Heart right ventricle (tissue), 16 donors: ENCODE data around the gene TMEM205. TPM values are rescaled to one million over a fixed set of nuclear protein-coding genes. Genes with fewer than 3 reads are reported as not detected.
"Not testable (repeated sequence)": the region's sequence is repeated elsewhere in the genome, so short reads cannot be mapped to it uniquely, and the experiment has no call there.

Experiments
- ATAC-seq, 8 donors: fragments of 200-7000 bp; cut with Tn5 transposase; one replicate each; pipeline ENCODE4 v1.9.1; 2020; ENCODE audit warnings: mild to moderate bottlenecking in 8 of 8, moderate library complexity in 8 of 8, moderate number of reproducible peaks in 1 of 8
- DNase-seq, 2 donors: peaks; one replicate each; pipeline ENCODE4 v3.0.0-alpha.2; 2020
- H3K27ac ChIP-seq, 10 donors: fragments of 200-600 bp; sonication (generic) in 2 of 10; one replicate each; pipeline versions ENCODE4 v1.5.0 to v1.8.0; 2020 to 2022; ENCODE audit warnings: mild to moderate bottlenecking in 3 of 10
- H3K27me3 ChIP-seq, 7 donors: fragments of 200-600 bp; one replicate each; pipeline ENCODE4 v1.8.0; 2021 to 2022; ENCODE audit warnings: mild to moderate bottlenecking in 2 of 7
- H3K36me3 ChIP-seq, 9 donors: fragments of 200-600 bp; sonication (generic) in 1 of 9; one replicate each; pipeline versions ENCODE4 v1.5.0 to v1.8.0; 2020 to 2022; ENCODE audit warnings: mild to moderate bottlenecking in 2 of 9
- H3K4me1 ChIP-seq, 9 donors: fragments of 200-600 bp; sonication (generic) in 1 of 9; one replicate each; pipeline versions ENCODE4 v1.5.0 to v1.8.0; 2020 to 2022; ENCODE audit warnings: mild to moderate bottlenecking in 4 of 9
- H3K4me3 ChIP-seq, 10 donors: fragments of 200-600 bp; sonication (generic) in 2 of 10; one replicate each; pipeline versions ENCODE4 v1.5.0 to v1.8.0; 2020 to 2022; ENCODE audit warnings: mild to moderate bottlenecking in 7 of 10, moderate library complexity in 2 of 10
- H3K9me3 ChIP-seq, 11 donors: fragments of 200-600 bp in 10 of 11; sonication (generic) in 2 of 11; one replicate each; pipeline versions ENCODE4 v1.5.0 to v1.8.0; 2013 to 2022; ENCODE audit warnings: mild to moderate bottlenecking in 2 of 11, control low read depth in 1 of 11, moderate library complexity in 1 of 11
- CTCF ChIP-seq, 9 donors: fragments of 200-600 bp; sonication (generic) in 2 of 9; IDR thresholded peaks; one replicate each; pipeline versions ENCODE4 v1.5.0 to v1.8.0; 2021 to 2022; ENCODE audit warnings: antibody characterized with exemption in 9 of 9, mild to moderate bottlenecking in 5 of 9, moderate library complexity in 1 of 9
- WGBS, 2 donors: extraction: QIAGEN DNeasy Blood & Tissue Kit; methylation state at CpG; one replicate each; pipeline ENCODE4 v1.1.7; 2013; ENCODE audit warnings: inconsistent platforms in 1 of 2; 5-methylcytosine and 5-hydroxymethylcytosine counted together
- intact Hi-C, 10 donors: fragments of 100-400 bp; cut with DNase I; formaldehyde crosslinking; loops; one replicate each; pipeline versions ENCODE4 v1.11.1 to v1.14.2; 2022
- polyA plus RNA-seq, 2 donors: library from polyadenylated mRNA; stranded (reverse); fragments of 200-250 nt; gene quantifications; one replicate each; pipeline ENCODE4 v1.2.3, GENCODE V29; 2013
- total RNA-seq, 10 donors: library from RNA; stranded (reverse); fragmentation: NEBNext Ultra II Directional in 3 of 10; extraction: Animal tissue kit (Norgen Biotek cat#: 25700) in 3 of 10; gene quantifications; one replicate each; pipeline versions ENCODE4 v1.2.1 to v1.2.4, GENCODE V29; 2021 to 2023
- donor health status: Arrhythmogenic right ventricular cardiomyopathy.
- donor health status: ischemic (EF 13 %, LVEDD 7.1; RV severe dilation, severe dysfunction).
- donor health status: healthy with polysubstance abuse.
- donor health status: DM: no; HTN: yes; CAD: no.
- donor health status: DM: no; HTN: no; CAD: no.
- donor health status: ischemic (EF 25% LVEDD 6.9; RV normal size, moderate dysfunction).
- donor health status: ischemic (EF 25% LVEDD 5.7; RV mildly dilated, moderate dysfunction).
- donor health status: healthy.
- donor health status: DM: yes; HTN: yes; CAD: no.
- donor health status: Ischemic cardiomyopathy.
- donor health status: ischemic (EF 35%, LVEDD 5.7; RV mildly dilated, moderate dysfunction).
- donor health status: nonischemic (EF 11% LVEDD 7.7; RV severe dilation, severe dysfunction).
- donor health status: DM: yes; HTN: yes; CAD: no.
- donor health status: PGD.
- donor health status: ischemic (EF 29% LVEDD 5.4; RV normal size, mild dysfunction).
- donor health status: nonischemic (EF 23%, LVEDD 6.1; RV moderate dilation, normal function).

The TMEM205 gene
- total and polyA plus RNA-seq, 12 donors, result 65.1 to 184 (median 88.8) TPM

- Histone ChIP-seq H3K9me3 (no peaks in the 10 kb centered on the region), H3K27me3 (no peaks in the 10 kb centered on the region), H3K36me3 (peaks cover 0 to 69% (median 30%) of the 10 kb centered on the region in 9 donors), H3K4me1 (peaks cover 3 to 33% (median 10%) of the 10 kb centered on the region in 9 donors), H3K4me3 (no peak overlapping the region), H3K27ac (no peak overlapping the region)
- 96 to 97% methylated on average over 17 of the region's 17 CpGs for WGBS, 2 donors
- DNase-seq (no peak), ATAC-seq (no peak)
- no peak for TF ChIP-seq CTCF (IDR thresholded peaks at IDR 0.05)
- intact Hi-C loops, result loop anchor here in 2 of 10 donors (5.0 kb wide), 2 partner anchors 37 to 38 kb away; partner anchors contain the start of genes SWSAP1 (in 1 of the 2) and TSPAN16 (in 1 of the 2)
These were observed 10.5 kb downstream of the TMEM205 start for GRCh38 chr19:11335449-11336146.

- DNase-seq, result not testable (repeated sequence)
- 86 to 91% methylated on average over 9 of the region's 9 CpGs for WGBS, 2 donors
These were observed 12.2 kb downstream of the TMEM205 start for GRCh38 chr19:11333838-11334237.

GRCh38 chr19:11332822-11333221 is 13.2 kb downstream of the TMEM205 start:
- H3K4me3 ChIP-seq, result no peak overlapping the region
- no peaks in the 10 kb centered on the region for H3K9me3 ChIP-seq
- no peaks in the 10 kb centered on the region for H3K27me3 ChIP-seq
- intact Hi-C loops, result no loop called here
- WGBS, 2 donors, result 96 to 99% methylated on average over 5 of the region's 5 CpGs
- H3K36me3 ChIP-seq, result peaks cover 0 to 97% (median 30%) of the 10 kb centered on the region in 9 donors
- no peak for TF ChIP-seq CTCF (IDR thresholded peaks at IDR 0.05)
- H3K27ac ChIP-seq, result no peak overlapping the region
- peaks cover 0 to 11% (median 0%) of the 10 kb centered on the region in 9 donors for H3K4me1 ChIP-seq
- DNase-seq (no peak), ATAC-seq (no peak)

More at GRCh38 chr19:11333838-11334237, 12.2 kb downstream of the TMEM205 start:
- H3K36me3 ChIP-seq, result peaks cover 0 to 87% (median 30%) of the 10 kb centered on the region in 9 donors
- H3K4me3 ChIP-seq, H3K27ac ChIP-seq, H3K27me3 ChIP-seq, ATAC-seq, intact Hi-C loops, H3K9me3 ChIP-seq: not testable (repeated sequence)
- peaks cover 0 to 21% (median 0%) of the 10 kb centered on the region in 9 donors for H3K4me1 ChIP-seq

- intact Hi-C loops, result no loop called here
- no peak for ATAC-seq
- peaks cover 0 to 100% (median 39%) of the 10 kb centered on the region in 9 donors for H3K36me3 ChIP-seq
- H3K4me1 ChIP-seq, result no peaks in the 10 kb centered on the region
- no peak for DNase-seq
- TF ChIP-seq CTCF (IDR thresholded peaks at IDR 0.05), result no peak
- H3K4me3 ChIP-seq, result no peak overlapping the region
- H3K27ac ChIP-seq, result no peak overlapping the region
- H3K9me3 ChIP-seq, result no peaks in the 10 kb centered on the region
- no peaks in the 10 kb centered on the region for H3K27me3 ChIP-seq
- WGBS, 2 donors, result 83 to 94% methylated on average over 4 of the region's 4 CpGs
These were observed 14.6 kb downstream of the TMEM205 start for GRCh38 chr19:11331502-11331901.

- TF ChIP-seq CTCF (IDR thresholded peaks at IDR 0.05), result no peak
- Histone ChIP-seq H3K27me3 (no peaks in the 10 kb centered on the region), H3K36me3 (peaks cover 0 to 100% (median 30%) of the 10 kb centered on the region in 9 donors), H3K9me3 (no peaks in the 10 kb centered on the region), H3K4me3 (no peak overlapping the region), H3K27ac (no peak overlapping the region), H3K4me1 (peaks cover 0 to 8% (median 0%) of the 10 kb centered on the region in 9 donors)
- ATAC-seq (no peak), DNase-seq (no peak)
- intact Hi-C loops, result no loop called here
- WGBS, 2 donors, result 84 to 87% methylated on average over 4 of the region's 4 CpGs
These were observed 15.9 kb downstream of the TMEM205 start for GRCh38 chr19:11330127-11330526.
